Rectal smooth muscle tissue (tissue), 1 donor: ENCODE measurements around the gene AP3D1.
"Not testable (repeated sequence)": the region's sequence is repeated elsewhere in the genome, so short reads cannot be mapped to it uniquely, and the experiment has no call there.

Experiments used
- H3K27ac ChIP-seq: one replicate; pipeline ENCODE4 v1.7.0; 2013; ENCODE audit warnings: low read depth, low read length, inconsistent platforms
- H3K27me3 ChIP-seq: one replicate; pipeline ENCODE4 v1.7.0; 2013; ENCODE audit warnings: low read length; ENCODE audit not compliant: control insufficient read depth, insufficient read depth
- H3K36me3 ChIP-seq: one replicate; pipeline ENCODE4 v1.7.0; 2013; ENCODE audit warnings: low read length; ENCODE audit not compliant: control insufficient read depth, insufficient read depth
- H3K4me1 ChIP-seq: one replicate; pipeline ENCODE4 v1.7.0; 2013; ENCODE audit warnings: low read length; ENCODE audit not compliant: control insufficient read depth, insufficient read depth
- H3K4me3 ChIP-seq: one replicate; pipeline ENCODE4 v1.7.0; 2013; ENCODE audit warnings: low read length
- H3K9ac ChIP-seq: one replicate; pipeline ENCODE4 v1.7.0; 2013; ENCODE audit warnings: low read length

AP3D1 gene

DNA sequence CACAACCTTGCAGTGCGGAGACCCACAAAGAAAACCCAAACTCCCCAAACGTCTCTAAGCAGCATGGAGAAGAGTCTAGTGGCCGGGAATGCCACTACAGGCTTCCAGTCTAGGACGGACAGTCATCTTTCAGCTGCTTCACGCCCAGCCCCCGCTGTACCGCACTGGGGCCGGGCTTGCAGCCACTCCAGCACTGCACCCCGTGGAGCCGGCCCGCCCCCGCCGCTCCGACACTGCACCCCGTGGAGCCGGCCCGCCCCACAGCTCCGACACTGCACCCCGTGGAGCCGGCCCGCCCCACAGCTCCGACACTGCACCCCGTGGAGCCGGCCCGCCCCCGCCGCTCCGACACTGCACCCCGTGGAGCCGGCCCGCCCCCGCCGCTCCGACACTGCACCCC is 23.1 kb downstream of the AP3D1 start:
- peaks cover 38% of the 10 kb centered on the region for H3K36me3 ChIP-seq
- H3K9ac ChIP-seq, H3K4me3 ChIP-seq, H3K27ac ChIP-seq, H3K27me3 ChIP-seq, H3K4me1 ChIP-seq: not testable (repeated sequence)

DNA sequence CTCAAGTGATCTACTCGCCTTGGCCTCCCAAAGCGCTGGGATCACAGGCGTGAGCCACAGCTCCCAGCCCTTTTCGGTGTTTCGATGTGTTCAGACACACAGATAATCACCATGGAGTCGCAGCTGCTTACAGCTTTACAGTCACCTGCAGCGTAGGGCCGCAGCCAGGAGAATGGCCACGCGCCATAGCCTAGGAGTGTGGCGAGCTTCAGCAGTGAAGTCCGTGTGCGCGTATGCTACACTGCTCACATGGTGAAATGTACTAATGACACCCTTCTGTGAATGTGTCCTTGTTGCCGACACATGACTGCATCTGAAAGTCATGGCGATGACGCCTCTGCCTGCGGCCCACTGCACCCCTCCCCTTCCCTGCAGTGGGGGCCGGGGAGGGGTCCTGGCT is 23.6 kb downstream of the AP3D1 start:
- Histone ChIP-seq H3K36me3 (peaks cover 38% of the 10 kb centered on the region), H3K4me1 (no peaks in the 10 kb centered on the region), H3K9ac (no peak overlapping the region), H3K27me3 (no peaks in the 10 kb centered on the region), H3K27ac (no peak overlapping the region), H3K4me3 (no peak overlapping the region)

DNA sequence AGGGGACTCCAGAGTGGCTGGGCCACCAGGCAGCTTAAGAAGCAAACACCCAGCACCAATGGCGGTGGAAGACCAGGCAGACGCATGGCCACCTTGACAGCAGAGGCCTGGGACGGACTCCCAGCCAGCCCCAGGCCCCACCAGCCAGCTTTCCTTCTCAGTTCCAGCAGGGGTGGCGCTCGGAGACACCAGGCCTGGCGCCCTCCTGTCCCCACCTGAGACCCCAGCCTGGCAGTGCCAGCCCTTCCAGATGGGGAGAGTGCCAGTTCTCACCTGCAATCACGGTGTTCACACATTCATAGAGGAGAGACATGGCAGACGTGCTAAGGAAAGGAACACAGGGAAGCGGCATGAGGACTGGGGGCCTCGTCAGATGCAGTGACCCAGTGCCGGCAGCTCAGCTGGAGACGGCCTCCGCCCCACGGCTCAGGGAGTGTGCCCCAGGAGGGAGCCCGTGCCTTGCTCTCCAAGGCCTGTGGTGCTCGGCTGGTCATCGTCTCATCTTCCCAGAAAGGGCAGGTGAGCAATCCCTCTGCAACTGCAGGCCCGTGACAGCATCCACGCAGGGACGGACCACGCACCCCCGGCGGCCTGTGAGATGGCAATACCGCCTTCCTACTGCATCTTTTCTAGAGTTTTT is 24.4 kb downstream of the AP3D1 start:
- H3K4me3 ChIP-seq = no peak overlapping the region
- no peak overlapping the region for H3K9ac ChIP-seq
- no peaks in the 10 kb centered on the region for H3K27me3 ChIP-seq
- H3K27ac ChIP-seq = no peak overlapping the region
- H3K36me3 ChIP-seq = peaks cover 38% of the 10 kb centered on the region
- no peaks in the 10 kb centered on the region for H3K4me1 ChIP-seq

DNA sequence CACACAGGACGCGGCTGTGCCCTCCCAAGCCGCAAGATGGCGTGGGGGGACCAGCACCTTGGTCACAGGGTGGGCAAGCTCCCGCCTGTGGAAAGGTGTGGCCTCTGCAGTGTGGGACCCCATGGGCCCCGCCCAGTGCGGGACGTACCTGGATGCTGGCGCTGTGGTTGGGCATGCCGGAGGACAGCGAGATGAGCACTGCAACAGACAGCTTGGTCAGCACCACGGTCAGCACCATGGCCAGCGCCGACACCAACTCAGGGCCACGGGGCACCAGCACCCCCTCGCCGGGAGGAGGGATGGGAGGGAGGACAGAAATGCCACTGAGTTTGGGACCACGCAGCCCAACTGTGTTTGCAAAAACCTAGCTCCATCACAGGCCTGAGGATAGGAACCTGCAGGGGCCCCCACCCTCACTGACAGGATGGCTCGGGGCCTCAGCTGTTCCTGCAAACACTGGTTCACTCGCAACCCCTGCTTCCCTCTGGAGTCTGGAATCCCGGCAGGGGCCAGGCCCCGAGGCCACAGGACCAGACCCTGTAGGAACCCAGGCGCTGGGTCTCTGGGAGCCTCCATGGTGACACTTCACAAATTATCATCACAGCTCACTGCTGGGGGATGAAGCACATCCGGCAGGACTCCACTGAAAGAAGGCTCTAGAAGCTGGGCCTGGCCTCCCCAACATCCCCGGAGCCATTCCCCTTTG is 27.5 kb downstream of the AP3D1 start:
- no peaks in the 10 kb centered on the region for H3K27me3 ChIP-seq
- H3K9ac ChIP-seq = no peak overlapping the region
- no peaks in the 10 kb centered on the region for H3K4me1 ChIP-seq
- H3K36me3 ChIP-seq = peaks cover 40% of the 10 kb centered on the region
- H3K4me3 ChIP-seq = no peak overlapping the region
- H3K27ac ChIP-seq = no peak overlapping the region

DNA sequence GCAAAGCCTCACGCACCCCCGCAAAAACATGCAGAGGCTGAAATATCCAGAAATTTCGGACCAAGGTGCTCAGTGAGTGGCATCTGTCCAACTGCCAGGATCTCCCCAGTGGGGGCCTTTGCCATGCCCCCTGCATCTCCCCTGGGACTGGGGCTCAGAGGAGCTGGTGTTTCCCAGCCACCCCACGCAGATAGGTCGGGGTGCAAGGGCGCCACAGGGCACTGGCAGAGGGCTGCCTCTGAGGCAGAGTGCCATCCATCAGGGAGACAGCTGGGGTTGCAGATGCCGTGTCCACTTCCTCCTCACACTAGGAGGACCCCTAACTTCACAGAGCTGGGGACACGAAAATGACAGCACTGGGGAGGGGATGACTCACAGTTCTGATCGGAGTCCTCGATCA is 28.4 kb downstream of the AP3D1 start:
- no peak overlapping the region for H3K9ac ChIP-seq
- H3K4me1 ChIP-seq = no peaks in the 10 kb centered on the region
- no peak overlapping the region for H3K27ac ChIP-seq
- H3K27me3 ChIP-seq = no peaks in the 10 kb centered on the region
- H3K4me3 ChIP-seq = no peak overlapping the region
- H3K36me3 ChIP-seq = peaks cover 48% of the 10 kb centered on the region

- H3K27me3 ChIP-seq = no peaks in the 10 kb centered on the region
- no peak overlapping the region for H3K9ac ChIP-seq
- no peak overlapping the region for H3K27ac ChIP-seq
- H3K4me3 ChIP-seq = no peak overlapping the region
- no peaks in the 10 kb centered on the region for H3K4me1 ChIP-seq
- peaks cover 51% of the 10 kb centered on the region for H3K36me3 ChIP-seq
Measured at GRCh38 chr19:2122251-2122650, 29.1 kb downstream of the AP3D1 start.

GRCh38 chr19:2121416-2122051 is 29.8 kb downstream of the AP3D1 start:
- Histone ChIP-seq H3K9ac (no peak overlapping the region), H3K4me3 (no peak overlapping the region), H3K27me3 (no peaks in the 10 kb centered on the region), H3K4me1 (no peaks in the 10 kb centered on the region), H3K36me3 (peaks cover 58% of the 10 kb centered on the region), H3K27ac (no peak overlapping the region)

GRCh38 chr19:2120821-2121220 is 30.5 kb downstream of the AP3D1 start:
- H3K4me3 ChIP-seq = no peak overlapping the region
- H3K27ac ChIP-seq = no peak overlapping the region
- H3K4me1 ChIP-seq = no peaks in the 10 kb centered on the region
- H3K27me3 ChIP-seq = no peaks in the 10 kb centered on the region
- H3K9ac ChIP-seq = no peak overlapping the region
- peaks cover 63% of the 10 kb centered on the region for H3K36me3 ChIP-seq

- H3K27ac ChIP-seq = no peak overlapping the region
- peaks cover 69% of the 10 kb centered on the region for H3K36me3 ChIP-seq
- H3K4me1 ChIP-seq = no peaks in the 10 kb centered on the region
- no peak overlapping the region for H3K9ac ChIP-seq
- H3K4me3 ChIP-seq = no peak overlapping the region
- no peaks in the 10 kb centered on the region for H3K27me3 ChIP-seq
Measured at GRCh38 chr19:2119921-2120785, 31.2 kb downstream of the AP3D1 start.

DNA sequence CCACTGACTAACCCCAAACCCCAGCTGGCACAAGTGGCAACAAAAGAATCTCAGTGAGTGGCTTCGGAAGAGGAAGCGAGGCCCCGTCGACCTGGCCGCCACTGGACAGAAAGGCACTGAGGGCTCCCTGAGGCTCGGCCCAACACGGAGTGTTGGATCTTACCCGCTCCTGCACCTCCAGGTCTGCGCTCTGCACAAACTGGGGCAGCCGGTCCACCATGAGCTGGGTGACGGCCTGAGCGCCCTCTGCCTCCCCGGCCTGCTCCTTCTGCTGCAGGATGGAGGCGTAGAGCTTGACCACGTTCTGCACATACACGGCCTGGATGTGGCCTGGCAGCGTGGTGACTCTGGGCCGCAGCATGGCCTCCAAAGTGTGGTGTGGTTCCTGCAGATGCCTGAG is 32.9 kb downstream of the AP3D1 start:
- Histone ChIP-seq H3K4me1 (no peaks in the 10 kb centered on the region), H3K9ac (no peak overlapping the region), H3K36me3 (peaks cover 82% of the 10 kb centered on the region), H3K27me3 (no peaks in the 10 kb centered on the region), H3K4me3 (no peak overlapping the region), H3K27ac (no peak overlapping the region)

DNA sequence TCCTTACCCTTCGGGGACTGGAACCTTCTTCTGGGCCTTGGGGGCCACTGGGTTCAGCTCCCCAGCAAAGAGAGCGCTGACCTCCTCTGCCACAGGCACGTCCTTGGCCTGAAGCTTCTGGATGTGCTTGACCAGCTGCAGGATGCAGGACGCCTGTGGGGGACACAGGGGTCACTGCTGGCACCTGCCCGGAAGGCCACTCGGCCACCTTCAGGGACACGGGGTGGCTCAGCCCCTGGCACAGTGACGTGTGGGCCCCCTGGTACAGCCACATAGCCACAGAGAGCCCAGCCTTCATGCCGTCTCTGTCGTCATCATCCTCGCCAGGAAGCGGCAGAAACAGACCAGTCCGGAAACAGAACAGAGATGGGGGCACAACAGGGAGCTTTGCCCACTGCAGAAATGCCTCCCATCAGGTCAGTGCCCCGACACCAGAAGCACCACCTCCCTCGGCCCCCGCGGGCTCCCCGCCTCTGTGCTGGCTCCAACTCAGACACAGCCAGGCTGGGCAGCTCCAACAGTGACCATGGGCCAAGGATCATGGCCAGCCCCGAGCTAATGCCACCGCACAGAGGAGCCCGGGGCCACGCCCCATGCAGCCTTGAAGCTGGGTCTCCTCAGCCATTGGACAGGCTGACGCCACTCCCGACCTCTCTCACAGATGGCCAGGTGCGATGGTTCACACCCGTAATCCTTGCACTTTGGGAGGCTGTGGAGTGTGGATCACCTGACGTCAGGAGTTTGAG is 34.0 kb downstream of the AP3D1 start:
- no peak overlapping the region for H3K27ac ChIP-seq
- H3K9ac ChIP-seq = no peak overlapping the region
- H3K27me3 ChIP-seq = no peaks in the 10 kb centered on the region
- H3K4me1 ChIP-seq = no peaks in the 10 kb centered on the region
- peaks cover 80% of the 10 kb centered on the region for H3K36me3 ChIP-seq
- no peak overlapping the region for H3K4me3 ChIP-seq

GRCh38 chr19:2116507-2116906 is 34.9 kb downstream of the AP3D1 start:
- no peak overlapping the region for H3K4me3 ChIP-seq

More at GRCh38 chr19:2116507-2116906, 34.9 kb downstream of the AP3D1 start:
- H3K9ac ChIP-seq = no peak overlapping the region
- peaks cover 77% of the 10 kb centered on the region for H3K36me3 ChIP-seq
- H3K27me3 ChIP-seq = no peaks in the 10 kb centered on the region
- H3K4me1 ChIP-seq = no peaks in the 10 kb centered on the region
- no peak overlapping the region for H3K27ac ChIP-seq
